Ramos (cell line): ENCODE measurements around the gene BTBD2.

Experiments
- in situ Hi-C: fragments of 300-500 bp; cut with MboI; formaldehyde crosslinking; loops from one replicate; pipeline ENCODE4 v1.14.3; 2022; ENCODE audit warnings: low sequenced_read_pairs; ENCODE audit not compliant: unreplicated experiment

Gene BTBD2

GRCh38 chr19:1968279-1969175 is 47.0 kb downstream of the BTBD2 start:
- in situ Hi-C loops, result no loop called here

- in situ Hi-C loops, result no loop called here
These were observed 48.4 kb downstream of the BTBD2 start for GRCh38 chr19:1967087-1967608.

GRCh38 chr19:1962674-1963073 is 52.8 kb downstream of the BTBD2 start:
- in situ Hi-C loops, result no loop called here

- in situ Hi-C loops, result no loop called here
These were observed 54.3 kb downstream of the BTBD2 start for GRCh38 chr19:1961000-1961883.

GRCh38 chr19:1959928-1960589 is 55.5 kb downstream of the BTBD2 start:
- in situ Hi-C loops, result no loop called here

GRCh38 chr19:1957562-1958248 is 57.8 kb downstream of the BTBD2 start:
- in situ Hi-C loops, result no loop called here

GRCh38 chr19:1956868-1957492 is 58.5 kb downstream of the BTBD2 start:
- in situ Hi-C loops, result no loop called here

GRCh38 chr19:1956122-1956494 is 59.4 kb downstream of the BTBD2 start:
- in situ Hi-C loops, result no loop called here

- in situ Hi-C loops, result no loop called here
These were observed 60.1 kb downstream of the BTBD2 start for GRCh38 chr19:1955171-1956121.

GRCh38 chr19:1954532-1954933 is 61.0 kb downstream of the BTBD2 start:
- in situ Hi-C loops, result no loop called here

- in situ Hi-C loops, result no loop called here
These were observed 61.9 kb downstream of the BTBD2 start for GRCh38 chr19:1953441-1954094.

- in situ Hi-C loops, result no loop called here
These were observed 62.5 kb downstream of the BTBD2 start for GRCh38 chr19:1953037-1953436.

- in situ Hi-C loops, result no loop called here
These were observed 62.9 kb downstream of the BTBD2 start for GRCh38 chr19:1952635-1953034.

- in situ Hi-C loops, result no loop called here
These were observed 64.9 kb downstream of the BTBD2 start for GRCh38 chr19:1950640-1951039.

GRCh38 chr19:1949304-1950101 is 66.0 kb downstream of the BTBD2 start:
- in situ Hi-C loops, result no loop called here

- in situ Hi-C loops, result no loop called here
These were observed 67.8 kb downstream of the BTBD2 start for GRCh38 chr19:1947651-1948209.

- in situ Hi-C loops, result no loop called here
These were observed 69.6 kb downstream of the BTBD2 start for GRCh38 chr19:1945899-1946298.
